Dermis microvascular lymphatic vessel endothelial cell (primary cell): ENCODE data around the gene MARCHF7. TPM values are rescaled to one million over a fixed set of nuclear protein-coding genes. Genes with fewer than 3 reads are reported as not detected.
A peak's percentile ranks its signal among the peaks of the same experiment; 100 is the strongest.
"Not testable (repeated sequence)": the region's sequence is repeated elsewhere in the genome, so short reads cannot be mapped to it uniquely, and the experiment has no call there.

ENCODE experiments used
- DNase-seq, 2 donors: peaks; one replicate each; pipeline versions ENCODE4 v3.0.0 to v3.0.0-alpha.2; 2010; ENCODE audit warnings: low read depth in 2 of 2
- total RNA-seq: library from RNA; depleted of rRNA; stranded (reverse); fragments of >200 nt; gene quantifications from 2 replicates; pipeline ENCODE4 v1.2.1, GENCODE V29; 2014

MARCHF7 gene
- total RNA-seq, 1 donor from 2014 or later: 63.8 TPM

DNA sequence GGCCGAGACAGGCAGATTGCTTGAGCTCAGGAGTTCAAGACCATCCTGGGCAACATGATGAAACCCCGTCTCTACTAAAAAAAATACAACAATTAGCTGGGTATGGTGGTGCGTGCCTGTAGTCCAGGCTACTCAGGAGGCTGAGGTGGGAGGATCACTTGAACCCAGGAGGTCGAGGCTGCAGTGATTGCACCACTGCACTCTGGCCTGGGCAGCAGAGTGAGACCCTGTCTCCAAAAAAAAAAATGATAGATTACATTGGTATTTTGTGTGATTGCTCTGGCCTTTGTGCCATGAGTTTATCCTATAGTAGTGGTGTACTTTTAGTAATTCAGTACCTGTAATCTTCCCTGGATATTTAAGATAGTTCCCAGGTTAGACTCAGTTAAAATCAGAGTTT lies 4.1 kb downstream of the MARCHF7 start:
- DNase-seq: not testable (repeated sequence)

- DNase-seq: no peak
Measured at GRCh38 chr2:159716857-159717256, 4.6 kb downstream of the MARCHF7 start.

GRCh38 chr2:159720676-159721075 lies 8.4 kb downstream of the MARCHF7 start:
- DNase-seq: no peak

- no peak for DNase-seq
Measured at GRCh38 chr2:159722580-159722979, 10.3 kb downstream of the MARCHF7 start.

GRCh38 chr2:159724795-159725572 lies 12.7 kb downstream of the MARCHF7 start:
- DNase-seq: not testable (repeated sequence)

DNA sequence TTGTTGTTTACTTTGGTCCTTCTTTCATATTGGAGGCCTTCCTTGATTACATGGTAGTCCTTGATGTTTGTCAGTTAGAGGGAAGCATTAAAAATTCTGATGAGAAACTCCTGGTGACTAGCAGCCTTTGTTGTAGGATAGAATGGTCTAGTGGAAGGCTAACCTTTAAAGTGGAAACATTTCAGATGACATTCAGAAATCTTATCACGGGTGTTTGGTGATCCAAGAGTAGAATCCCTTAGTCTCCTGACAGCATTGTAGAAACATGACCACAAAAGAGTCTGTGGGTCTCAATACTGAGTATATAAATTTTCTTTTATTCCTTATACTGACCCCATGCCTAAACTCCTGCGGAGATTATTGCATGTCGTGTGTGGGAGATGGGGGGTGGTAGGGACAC lies 13.4 kb downstream of the MARCHF7 start:
- DNase-seq: no peak

DNA sequence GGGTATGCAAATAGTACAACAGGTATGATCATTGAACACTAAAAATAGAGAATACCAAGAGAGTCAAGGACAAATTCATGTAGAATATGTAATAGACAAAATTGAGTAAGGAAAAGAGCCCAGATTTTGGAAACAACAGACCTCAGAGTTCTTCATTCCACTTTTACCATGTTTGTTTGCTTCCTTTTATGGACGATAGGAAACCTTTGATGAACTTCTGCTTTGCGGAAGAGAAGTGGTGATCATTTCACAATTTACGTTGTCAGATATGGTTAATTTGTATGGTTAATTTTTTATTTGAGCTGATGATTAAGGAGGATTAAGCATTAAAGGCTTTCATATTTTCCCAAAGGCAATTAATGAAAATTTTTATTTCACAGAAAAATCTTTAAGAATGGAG lies 16.3 kb downstream of the MARCHF7 start:
- no peak for DNase-seq

- no peak for DNase-seq
Measured at GRCh38 chr2:159735648-159736047, 23.3 kb downstream of the MARCHF7 start.

- no peak for DNase-seq
Measured at GRCh38 chr2:159736048-159736447, 23.7 kb downstream of the MARCHF7 start.

- DNase-seq: no peak
Measured at GRCh38 chr2:159737292-159737916, 25.1 kb downstream of the MARCHF7 start.

GRCh38 chr2:159737917-159738296 lies 25.6 kb downstream of the MARCHF7 start:
- no peak for DNase-seq

DNA sequence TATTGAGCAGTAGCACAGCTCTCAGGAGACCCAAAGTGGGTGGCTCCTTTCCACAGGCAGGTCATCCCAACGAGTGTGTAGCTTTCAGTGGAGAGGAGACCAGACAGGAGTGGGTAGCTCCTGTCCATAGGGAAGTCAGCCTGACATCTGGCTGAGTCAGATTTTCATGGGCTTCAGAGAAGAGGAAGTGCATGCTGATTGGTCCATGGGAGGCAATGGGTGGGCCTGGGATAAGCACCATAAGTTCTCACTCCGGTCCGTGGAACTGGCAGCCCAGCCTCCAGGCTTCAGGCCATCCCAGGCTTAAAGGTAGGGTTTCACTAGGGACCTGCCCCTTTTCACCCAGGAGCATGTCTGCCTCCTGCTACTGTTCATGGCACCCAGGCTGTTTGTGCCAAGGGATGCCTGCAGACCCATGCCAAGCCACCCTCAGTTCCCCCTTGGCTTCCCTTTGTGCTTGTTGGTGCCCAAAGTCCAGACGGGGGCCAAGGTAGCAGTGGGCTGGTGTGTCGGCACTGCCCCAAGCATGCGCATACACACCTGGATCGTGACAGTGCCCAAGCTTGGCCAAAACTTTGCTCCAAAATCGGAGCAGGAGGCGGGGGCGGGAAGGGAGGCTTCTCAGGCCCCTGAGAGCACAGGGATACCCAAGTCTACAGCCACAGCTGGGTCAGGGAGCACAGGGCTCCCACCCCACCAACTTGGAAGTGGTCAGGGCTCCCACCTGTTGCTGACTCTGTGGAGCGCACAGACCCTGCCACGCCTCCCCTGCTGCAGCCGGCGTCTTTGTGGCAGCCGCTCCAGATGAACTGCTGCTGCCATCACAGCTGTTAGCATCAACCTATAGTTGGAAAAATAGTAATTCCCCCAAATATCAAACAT lies 26.4 kb downstream of the MARCHF7 start:
- DNase-seq: no peak

- DNase-seq: no peak
Measured at GRCh38 chr2:159742846-159743245, 30.5 kb downstream of the MARCHF7 start.

DNA sequence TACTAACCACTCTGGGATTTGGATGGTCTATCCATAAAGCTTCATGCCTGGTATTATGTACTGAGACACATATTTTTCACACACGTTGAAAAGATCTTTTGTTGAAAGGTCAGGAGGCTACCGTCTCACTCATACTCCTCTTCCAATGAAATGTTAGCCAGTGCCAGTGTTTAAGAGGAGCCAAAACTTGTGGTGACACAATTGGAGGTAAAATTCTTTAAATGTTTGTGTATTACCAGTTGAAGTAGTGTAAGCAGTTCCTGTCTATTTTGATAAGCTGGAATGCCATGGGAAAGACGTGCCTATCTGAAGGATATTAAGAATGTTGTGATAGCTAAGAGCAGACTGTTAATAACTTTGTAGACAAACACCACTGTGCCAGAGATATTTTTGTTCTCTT lies 32.1 kb downstream of the MARCHF7 start:
- peak; percentile 18 to 76 for DNase-seq

DNA sequence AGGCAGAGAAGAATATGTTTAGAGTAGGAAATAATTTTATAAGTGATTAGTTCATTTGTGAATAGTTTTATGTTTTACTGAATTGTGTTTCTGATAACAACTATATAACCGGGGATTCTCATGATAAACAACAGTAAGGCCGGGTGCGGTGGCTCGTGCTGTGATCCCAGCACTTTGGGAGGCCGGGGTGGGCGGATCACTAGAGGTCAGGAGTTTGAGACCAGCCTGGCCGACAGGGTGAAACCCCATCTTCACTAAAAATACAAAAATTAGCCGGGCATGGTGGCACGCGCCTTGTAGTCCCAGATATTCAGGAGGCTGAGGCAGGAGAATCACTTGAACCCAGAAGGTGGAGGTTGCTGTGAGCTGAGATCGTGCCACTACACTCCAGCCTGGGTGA lies 32.9 kb downstream of the MARCHF7 start:
- DNase-seq: not testable (repeated sequence)

DNA sequence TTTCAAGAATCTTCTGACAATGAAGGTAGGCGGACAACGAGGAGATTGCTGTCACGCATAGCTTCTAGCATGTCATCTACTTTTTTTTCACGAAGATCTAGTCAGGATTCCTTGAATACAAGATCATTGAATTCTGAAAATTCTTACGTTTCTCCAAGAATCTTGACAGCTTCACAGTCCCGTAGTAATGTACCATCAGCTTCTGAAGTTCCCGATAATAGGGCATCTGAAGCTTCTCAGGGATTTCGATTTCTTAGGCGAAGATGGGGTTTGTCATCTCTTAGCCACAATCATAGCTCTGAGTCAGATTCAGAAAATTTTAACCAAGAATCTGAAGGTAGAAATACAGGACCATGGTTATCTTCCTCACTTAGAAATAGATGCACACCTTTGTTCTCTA lies 35.8 kb downstream of the MARCHF7 start:
- no peak for DNase-seq

DNA sequence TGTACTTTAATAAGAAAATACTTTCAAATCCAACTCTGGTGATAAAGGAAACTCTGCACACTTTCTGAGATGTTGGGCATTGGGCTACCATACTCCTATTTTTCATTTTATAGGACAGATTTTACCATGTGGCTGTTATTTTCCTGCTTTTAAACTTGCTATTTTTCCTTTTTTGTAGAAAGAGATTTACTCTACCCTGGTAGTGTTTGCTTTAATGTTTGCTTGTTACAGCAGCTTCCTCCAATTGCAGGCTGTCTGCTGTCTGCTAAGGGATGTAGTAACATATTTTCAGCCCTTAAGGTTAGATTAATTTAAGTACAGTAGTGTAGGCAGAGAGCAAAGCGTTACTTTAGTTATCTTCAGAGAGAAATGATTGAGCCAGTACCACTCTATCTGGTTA lies 38.6 kb downstream of the MARCHF7 start:
- no peak for DNase-seq

DNA sequence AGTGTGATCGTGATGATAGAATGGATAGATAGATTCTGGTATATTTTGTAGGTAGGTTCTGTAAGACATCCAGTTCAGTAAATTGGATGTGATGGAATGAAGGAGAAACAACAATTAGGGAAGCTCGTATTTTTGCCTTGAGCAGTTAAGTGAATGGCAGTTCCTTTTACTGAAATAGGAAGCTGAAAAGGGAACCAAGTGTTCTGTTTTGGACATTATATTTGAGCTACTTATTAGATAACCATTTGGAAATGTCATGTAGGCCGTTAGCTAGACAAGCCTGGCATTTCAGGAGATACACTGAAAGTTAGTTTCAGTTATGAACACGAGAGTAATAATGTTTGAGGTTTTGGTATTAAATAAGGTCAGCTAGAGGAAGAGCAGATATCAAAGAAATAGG lies 41.5 kb downstream of the MARCHF7 start:
- no peak for DNase-seq

GRCh38 chr2:159755014-159755413 lies 42.7 kb downstream of the MARCHF7 start:
- no peak for DNase-seq

DNA sequence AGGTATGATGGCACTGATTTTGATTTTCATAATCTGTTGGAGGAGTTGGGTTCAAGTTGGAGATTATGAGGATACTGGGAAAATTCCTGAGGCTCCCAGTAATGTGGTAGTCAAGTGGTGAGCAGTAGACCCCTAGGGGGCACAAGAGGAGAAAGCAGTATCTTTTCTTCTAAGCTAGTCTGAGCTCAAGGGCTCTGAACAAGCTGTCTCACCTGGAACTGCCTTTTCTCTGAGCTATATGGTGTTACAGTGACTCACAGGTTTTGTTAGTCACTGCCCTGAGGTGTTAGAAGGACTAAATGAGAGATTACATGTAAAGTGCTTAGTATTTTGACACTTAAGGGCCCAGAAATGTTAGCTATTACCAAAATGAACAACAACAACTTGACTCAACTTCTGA lies 43.5 kb downstream of the MARCHF7 start:
- peak in 1 of 2 donors; percentile 56 for DNase-seq

DNA sequence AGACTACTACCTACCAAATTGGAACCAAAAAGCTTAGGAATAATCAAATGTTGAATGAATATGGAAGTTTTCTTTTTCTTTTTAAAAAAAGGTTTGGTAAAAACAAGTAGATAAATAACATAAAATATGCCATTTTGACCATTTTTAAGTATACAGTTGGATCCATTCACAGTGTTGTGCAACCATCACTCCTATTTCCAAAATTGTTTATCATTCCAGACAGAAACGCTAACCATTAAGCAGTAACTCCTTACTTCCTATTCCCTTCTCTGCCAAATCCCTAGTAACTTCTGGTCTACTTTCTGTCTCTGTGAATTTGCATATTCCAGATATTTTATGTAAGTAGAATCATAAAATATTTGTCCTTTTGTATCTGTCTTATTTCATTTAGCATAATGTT lies 45.9 kb downstream of the MARCHF7 start:
- DNase-seq: no peak

GRCh38 chr2:159758686-159759085 lies 46.4 kb downstream of the MARCHF7 start:
- DNase-seq: peak in 1 of 2 donors; percentile 56
